ENCODE results near the gene DNAJC1. TPM values are rescaled to one million over a fixed set of nuclear protein-coding genes. Genes with fewer than 3 reads are reported as not detected.

Gene DNAJC1
- total and polyA plus RNA-seq, 2 of the 8 experiments (the other 6 are each of a cell fraction or from before 2014, with no cell fraction given), result 6.8 to 14.8 TPM

GRCh38 chr10:21927631-21928353 lies 75.7 kb downstream of the DNAJC1 start (continued):
- TF ChIP-seq CHD7 (IDR thresholded peaks at IDR 0.05; ENCODE audit: insufficient replicate concordance, low read length) (no peak), BACH1 (IDR thresholded peaks at IDR 0.05; ENCODE audit: low read length) (no peak), ATF3 (IDR thresholded peaks at IDR 0.05; ENCODE audit: insufficient read depth, low read depth, low read length) (no peak), TBP (IDR thresholded peaks at IDR 0.05; ENCODE audit: low read depth, low read length) (no peak), SIN3A (conservative IDR thresholded peaks at IDR 0.05 in 1 of 2, IDR thresholded peaks at IDR 0.05 in 1 of 2; ENCODE audit: low read depth in 1 of 2, low read length in 2 of 2) (no peak), SP4 (IDR thresholded peaks at IDR 0.05; ENCODE audit: low read length) (no peak), E2F6 (IDR thresholded peaks at IDR 0.05) (no peak), CEBPB (IDR thresholded peaks at IDR 0.05; ENCODE audit: low read depth, low read length) (no peak), SIRT6 (IDR thresholded peaks at IDR 0.05; ENCODE audit: low read length) (no peak), JUND (IDR thresholded peaks at IDR 0.05; ENCODE audit: low read length) (no peak)
